Measurements from ENCODE around the gene CDH6.

CDH6 gene

DNA sequence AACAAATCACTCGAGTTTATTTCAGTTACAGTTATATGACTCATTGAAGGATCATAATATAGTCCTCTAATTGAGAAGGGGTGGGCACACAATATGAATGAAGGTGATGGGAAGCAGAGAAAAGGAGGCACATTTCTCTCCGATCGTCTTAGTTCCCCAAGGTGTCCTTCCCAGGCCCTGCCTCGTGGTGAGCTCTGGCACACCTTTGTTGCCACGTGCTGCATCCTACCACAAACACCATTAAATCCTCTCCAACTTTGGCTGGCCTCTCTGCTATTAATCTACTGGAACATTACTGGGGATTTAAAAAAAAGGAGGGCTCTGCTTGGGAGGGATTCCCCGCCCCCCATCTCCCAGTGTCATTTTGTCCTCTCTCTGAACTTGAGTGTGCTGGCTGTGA is 42.9 kb downstream of the CDH6 start:
- H3K36me3 ChIP-seq (ENCODE audit: control insufficient read depth in 4 of 4, insufficient read depth in 4 of 4, low read length in 3 of 4), result no peaks in the 10 kb centered on the region
- H3K27ac ChIP-seq (ENCODE audit: insufficient read depth in 1 of 2, low read depth in 1 of 2, low read length in 2 of 2, poor library complexity in 1 of 2, severe bottlenecking in 2 of 2), result no peak overlapping the region
- POLR2A ChIA-PET, result interaction anchor here (0.7 kb wide), 1 partner anchor 261 kb away, joined by 3 read pairs; no protein-coding TSS in a partner anchor

GRCh38 chr5:31237174-31237573 is 43.7 kb downstream of the CDH6 start:
- H3K4me3 ChIP-seq (ENCODE audit: control insufficient read depth in 1 of 7, extremely low read depth in 1 of 7, insufficient read depth in 4 of 7, low read depth in 2 of 7, low read length in 6 of 7), result no peak overlapping the region
- H3K4me1 ChIP-seq (ENCODE audit: control extremely low read depth in 1 of 4, control insufficient read depth in 4 of 4, insufficient read depth in 4 of 4, low read length in 3 of 4), result no peaks in the 10 kb centered on the region
- no peaks in the 10 kb centered on the region for H3K9me3 ChIP-seq (ENCODE audit: control extremely low read depth in 1 of 5, control insufficient read depth in 4 of 5, insufficient read depth in 2 of 5, low read depth in 1 of 5, low read length in 4 of 5)
- CTCF ChIA-PET, result interaction anchor here (1.1 to 2.2 kb wide), 4 partner anchors 16 to 35 kb away, joined by 3 to 10 read pairs (median 5); no protein-coding TSS in a partner anchor
- no peaks in the 10 kb centered on the region for H3K27me3 ChIP-seq (replicated peaks in 2 of 5; ENCODE audit: control insufficient read depth in 4 of 5, insufficient read depth in 5 of 5, low read length in 4 of 5)
- H3K36me3 ChIP-seq (ENCODE audit: control insufficient read depth in 4 of 4, insufficient read depth in 4 of 4, low read length in 3 of 4), result no peaks in the 10 kb centered on the region
- peak; percentile 20 to 41 (median 32) for DNase-seq
- POLR2A ChIA-PET, result no interaction called here
- no peak overlapping the region for H3K27ac ChIP-seq (ENCODE audit: insufficient read depth in 1 of 2, low read depth in 1 of 2, low read length in 2 of 2, poor library complexity in 1 of 2, severe bottlenecking in 2 of 2)
- 58% methylated on average over 5 of the region's 5 CpGs for WGBS (ENCODE audit: insufficient coverage)

More for the DNA sequence above, 42.9 kb downstream of the CDH6 start:
- WGBS (ENCODE audit: insufficient coverage), result 100% methylated on average over 2 of the region's 6 CpGs
- Histone ChIP-seq H3K4me1 (ENCODE audit: control extremely low read depth in 1 of 4, control insufficient read depth in 4 of 4, insufficient read depth in 4 of 4, low read length in 3 of 4) (no peaks in the 10 kb centered on the region), H3K9me3 (ENCODE audit: control extremely low read depth in 1 of 5, control insufficient read depth in 4 of 5, insufficient read depth in 2 of 5, low read depth in 1 of 5, low read length in 4 of 5) (no peaks in the 10 kb centered on the region), H3K4me3 (ENCODE audit: control insufficient read depth in 1 of 7, extremely low read depth in 1 of 7, insufficient read depth in 4 of 7, low read depth in 2 of 7, low read length in 6 of 7) (no peak overlapping the region), H3K27me3 (replicated peaks in 2 of 5; ENCODE audit: control insufficient read depth in 4 of 5, insufficient read depth in 5 of 5, low read length in 4 of 5) (no peaks in the 10 kb centered on the region)
- no peak for DNase-seq
- CTCF ChIA-PET, result no interaction called here

GRCh38 chr5:31238497-31238896 is 45.0 kb downstream of the CDH6 start:
- 100% methylated on average over 1 of the region's 2 CpGs for WGBS (ENCODE audit: insufficient coverage)
- ChIA-PET POLR2A (no interaction called here), CTCF (interaction anchor here (1.2 to 2.2 kb wide), 3 partner anchors 18 to 32 kb away, joined by 3 to 10 read pairs (median 3); no protein-coding TSS in a partner anchor)
- Histone ChIP-seq H3K9me3 (ENCODE audit: control extremely low read depth in 1 of 5, control insufficient read depth in 4 of 5, insufficient read depth in 2 of 5, low read depth in 1 of 5, low read length in 4 of 5) (no peaks in the 10 kb centered on the region), H3K27me3 (replicated peaks in 2 of 5; ENCODE audit: control insufficient read depth in 4 of 5, insufficient read depth in 5 of 5, low read length in 4 of 5) (no peaks in the 10 kb centered on the region), H3K36me3 (ENCODE audit: control insufficient read depth in 4 of 4, insufficient read depth in 4 of 4, low read length in 3 of 4) (no peaks in the 10 kb centered on the region), H3K27ac (ENCODE audit: insufficient read depth in 1 of 2, low read depth in 1 of 2, low read length in 2 of 2, poor library complexity in 1 of 2, severe bottlenecking in 2 of 2) (no peak overlapping the region), H3K4me1 (ENCODE audit: control extremely low read depth in 1 of 4, control insufficient read depth in 4 of 4, insufficient read depth in 4 of 4, low read length in 3 of 4) (no peaks in the 10 kb centered on the region), H3K4me3 (ENCODE audit: control insufficient read depth in 1 of 7, extremely low read depth in 1 of 7, insufficient read depth in 4 of 7, low read depth in 2 of 7, low read length in 6 of 7) (no peak overlapping the region)
- no peak for DNase-seq

- POLR2A ChIA-PET, result no interaction called here
- Histone ChIP-seq H3K27me3 (replicated peaks in 2 of 5; ENCODE audit: control insufficient read depth in 4 of 5, insufficient read depth in 5 of 5, low read length in 4 of 5) (no peaks in the 10 kb centered on the region), H3K36me3 (ENCODE audit: control insufficient read depth in 4 of 4, insufficient read depth in 4 of 4, low read length in 3 of 4) (no peaks in the 10 kb centered on the region), H3K4me3 (ENCODE audit: control insufficient read depth in 1 of 7, extremely low read depth in 1 of 7, insufficient read depth in 4 of 7, low read depth in 2 of 7, low read length in 6 of 7) (no peak overlapping the region), H3K4me1 (ENCODE audit: control extremely low read depth in 1 of 4, control insufficient read depth in 4 of 4, insufficient read depth in 4 of 4, low read length in 3 of 4) (peaks cover 6 to 30% (median 27%) of the 10 kb centered on the region in 4 experiments), H3K9me3 (ENCODE audit: control extremely low read depth in 1 of 5, control insufficient read depth in 4 of 5, insufficient read depth in 2 of 5, low read depth in 1 of 5, low read length in 4 of 5) (no peaks in the 10 kb centered on the region), H3K27ac (ENCODE audit: insufficient read depth in 1 of 2, low read depth in 1 of 2, low read length in 2 of 2, poor library complexity in 1 of 2, severe bottlenecking in 2 of 2) (no peak overlapping the region)
- peak in 2 of 3 donors; percentile 17 to 22 for DNase-seq
- CTCF ChIA-PET, result interaction anchor here (0.9 kb wide), 1 partner anchor 13 kb away, joined by 3 read pairs; no protein-coding TSS in a partner anchor
- WGBS (ENCODE audit: insufficient coverage), result 43% methylated on average over 1 of the region's 1 CpG
These were observed 51.4 kb downstream of the CDH6 start for GRCh38 chr5:31244921-31245320.

DNA sequence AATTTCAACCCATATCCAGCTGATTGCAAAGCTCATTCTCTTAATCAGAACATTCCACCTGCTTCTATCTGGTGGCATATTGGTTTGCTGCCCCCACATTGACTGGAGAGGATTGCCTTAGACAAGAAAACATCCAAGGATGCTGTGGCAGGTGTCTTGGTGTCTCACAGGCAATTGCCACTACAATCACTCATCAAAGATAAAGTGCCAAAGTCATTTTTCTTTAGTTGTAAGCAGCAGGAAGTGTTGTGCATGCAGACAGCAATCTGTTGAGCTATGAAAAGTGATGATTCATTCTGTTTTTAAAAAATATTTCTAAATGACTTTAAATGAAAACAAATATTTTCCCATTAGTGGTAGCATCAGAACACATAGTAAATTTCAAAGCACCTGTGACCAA is 53.9 kb downstream of the CDH6 start:
- ChIA-PET POLR2A (no interaction called here), CTCF (interaction anchor here (1.4 to 2.7 kb wide), 3 partner anchors 12 to 23 kb away, joined by 5 to 19 read pairs (median 7); no protein-coding TSS in a partner anchor)
- DNase-seq, result peak; percentile 8 to 83 (median 70)
- Histone ChIP-seq H3K4me1 (ENCODE audit: control extremely low read depth in 1 of 4, control insufficient read depth in 4 of 4, insufficient read depth in 4 of 4, low read length in 3 of 4) (peaks cover 6 to 30% (median 27%) of the 10 kb centered on the region in 4 experiments), H3K27me3 (replicated peaks in 2 of 5; ENCODE audit: control insufficient read depth in 4 of 5, insufficient read depth in 5 of 5, low read length in 4 of 5) (no peaks in the 10 kb centered on the region), H3K27ac (ENCODE audit: insufficient read depth in 1 of 2, low read depth in 1 of 2, low read length in 2 of 2, poor library complexity in 1 of 2, severe bottlenecking in 2 of 2) (peak overlapping the region in 1 of 2 experiments; percentile 63), H3K4me3 (ENCODE audit: control insufficient read depth in 1 of 7, extremely low read depth in 1 of 7, insufficient read depth in 4 of 7, low read depth in 2 of 7, low read length in 6 of 7) (no peak overlapping the region), H3K36me3 (ENCODE audit: control insufficient read depth in 4 of 4, insufficient read depth in 4 of 4, low read length in 3 of 4) (no peaks in the 10 kb centered on the region), H3K9me3 (ENCODE audit: control extremely low read depth in 1 of 5, control insufficient read depth in 4 of 5, insufficient read depth in 2 of 5, low read depth in 1 of 5, low read length in 4 of 5) (no peaks in the 10 kb centered on the region)

- no peaks in the 10 kb centered on the region for H3K36me3 ChIP-seq (ENCODE audit: control insufficient read depth in 4 of 4, insufficient read depth in 4 of 4, low read length in 3 of 4)
- H3K4me1 ChIP-seq (ENCODE audit: control extremely low read depth in 1 of 4, control insufficient read depth in 4 of 4, insufficient read depth in 4 of 4, low read length in 3 of 4), result peaks cover 6 to 21% (median 15%) of the 10 kb centered on the region in 4 experiments
- POLR2A ChIA-PET, result no interaction called here
- H3K27me3 ChIP-seq (replicated peaks in 2 of 5; ENCODE audit: control insufficient read depth in 4 of 5, insufficient read depth in 5 of 5, low read length in 4 of 5), result no peaks in the 10 kb centered on the region
- H3K4me3 ChIP-seq (ENCODE audit: control insufficient read depth in 1 of 7, extremely low read depth in 1 of 7, insufficient read depth in 4 of 7, low read depth in 2 of 7, low read length in 6 of 7), result no peak overlapping the region
- peaks cover 0 to 12% (median 0%) of the 10 kb centered on the region in 5 experiments for H3K9me3 ChIP-seq (ENCODE audit: control extremely low read depth in 1 of 5, control insufficient read depth in 4 of 5, insufficient read depth in 2 of 5, low read depth in 1 of 5, low read length in 4 of 5)
- no peak overlapping the region for H3K27ac ChIP-seq (ENCODE audit: insufficient read depth in 1 of 2, low read depth in 1 of 2, low read length in 2 of 2, poor library complexity in 1 of 2, severe bottlenecking in 2 of 2)
- CTCF ChIA-PET, result interaction anchor here (0.7 kb wide), 1 partner anchor 9 kb away, joined by 3 read pairs; no protein-coding TSS in a partner anchor
- DNase-seq, result no peak
- WGBS (ENCODE audit: insufficient coverage), result 100% methylated on average over 2 of the region's 3 CpGs
These were observed 56.7 kb downstream of the CDH6 start for GRCh38 chr5:31250201-31250600.

- DNase-seq, result peak in 1 of 3 donors; percentile 6
- Histone ChIP-seq H3K27ac (ENCODE audit: insufficient read depth in 1 of 2, low read depth in 1 of 2, low read length in 2 of 2, poor library complexity in 1 of 2, severe bottlenecking in 2 of 2) (no peak overlapping the region), H3K27me3 (replicated peaks in 2 of 5; ENCODE audit: control insufficient read depth in 4 of 5, insufficient read depth in 5 of 5, low read length in 4 of 5) (no peaks in the 10 kb centered on the region), H3K4me1 (ENCODE audit: control extremely low read depth in 1 of 4, control insufficient read depth in 4 of 4, insufficient read depth in 4 of 4, low read length in 3 of 4) (peaks cover 6 to 18% (median 14%) of the 10 kb centered on the region in 4 experiments), H3K36me3 (ENCODE audit: control insufficient read depth in 4 of 4, insufficient read depth in 4 of 4, low read length in 3 of 4) (no peaks in the 10 kb centered on the region), H3K9me3 (ENCODE audit: control extremely low read depth in 1 of 5, control insufficient read depth in 4 of 5, insufficient read depth in 2 of 5, low read depth in 1 of 5, low read length in 4 of 5) (peaks cover 0 to 12% (median 0%) of the 10 kb centered on the region in 5 experiments), H3K4me3 (ENCODE audit: control insufficient read depth in 1 of 7, extremely low read depth in 1 of 7, insufficient read depth in 4 of 7, low read depth in 2 of 7, low read length in 6 of 7) (no peak overlapping the region)
- CTCF ChIA-PET, result interaction anchor here (1.0 to 1.7 kb wide), 2 partner anchors 9 to 17 kb away, joined by 3 to 5 read pairs; no protein-coding TSS in a partner anchor
- POLR2A ChIA-PET, result no interaction called here
- 97% methylated on average over 3 of the region's 4 CpGs for WGBS (ENCODE audit: insufficient coverage)
These were observed 57.5 kb downstream of the CDH6 start for GRCh38 chr5:31251032-31251431.

Measured in common myeloid progenitor, CD34-positive (primary cell).